ENCODE results near the gene UBL4B.

GRCh38 chr1:110067893-110068645 lies 44.2 kb upstream of the UBL4B start:
- no peak for TF ChIP-seq POLR2A (IDR thresholded peaks at IDR 0.05)
- TF ChIP-seq CTCF (IDR thresholded peaks at IDR 0.05) = no peak
